B cell (primary cell): ENCODE results near the gene CD44.

Source experiments
- CTCF ChIP-seq: fragments of 200-600 bp; IDR thresholded peaks from one replicate; pipeline ENCODE4 v1.8.0; 2022; ENCODE audit warnings: antibody characterized with exemption, mild to moderate bottlenecking
- EZH2 ChIP-seq: IDR thresholded peaks from 2 replicates; pipeline ENCODE4 v1.6.1; 2012; ENCODE audit warnings: borderline replicate concordance, low read depth, mild to moderate bottlenecking, moderate library complexity, low read length; ENCODE audit not compliant: insufficient read depth, poor library complexity, severe bottlenecking

- TF ChIP-seq CTCF, result no peak
- no peak for TF ChIP-seq EZH2
These were observed 4.4 kb upstream of the CD44 start for GRCh38 chr11:35134403-35135148.
